Right lung (tissue), 10 donors: ENCODE measurements around the gene FUBP3. TPM values are rescaled to one million over a fixed set of nuclear protein-coding genes. Genes with fewer than 3 reads are reported as not detected.

Experiments used
- DNase-seq, 2 donors: peaks; one replicate each; pipeline ENCODE4 v3.0.0-alpha.2; 2013
- long read RNA-seq, 8 donors: transcript quantifications; one replicate each; lab custom pipeline, GENCODE V29; 2026
- polyA plus RNA-seq, 5 donors: library from polyadenylated mRNA; unstranded; fragments of 120-200 nt; gene quantifications; one replicate each; pipeline versions ENCODE4 v1.2.1 to v1.2.3, GENCODE V29; 2013; ENCODE audit warnings: inconsistent platforms in 1 of 5, low replicate concordance in 1 of 5; ENCODE audit not compliant: insufficient read length in 5 of 5, insufficient read depth in 1 of 5

Gene FUBP3, protein sequence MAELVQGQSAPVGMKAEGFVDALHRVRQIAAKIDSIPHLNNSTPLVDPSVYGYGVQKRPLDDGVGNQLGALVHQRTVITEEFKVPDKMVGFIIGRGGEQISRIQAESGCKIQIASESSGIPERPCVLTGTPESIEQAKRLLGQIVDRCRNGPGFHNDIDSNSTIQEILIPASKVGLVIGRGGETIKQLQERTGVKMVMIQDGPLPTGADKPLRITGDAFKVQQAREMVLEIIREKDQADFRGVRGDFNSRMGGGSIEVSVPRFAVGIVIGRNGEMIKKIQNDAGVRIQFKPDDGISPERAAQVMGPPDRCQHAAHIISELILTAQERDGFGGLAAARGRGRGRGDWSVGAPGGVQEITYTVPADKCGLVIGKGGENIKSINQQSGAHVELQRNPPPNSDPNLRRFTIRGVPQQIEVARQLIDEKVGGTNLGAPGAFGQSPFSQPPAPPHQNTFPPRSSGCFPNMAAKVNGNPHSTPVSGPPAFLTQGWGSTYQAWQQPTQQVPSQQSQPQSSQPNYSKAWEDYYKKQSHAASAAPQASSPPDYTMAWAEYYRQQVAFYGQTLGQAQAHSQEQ
- 10 to 100 TPM; 53.7 to 62.0 (median 60.3) TPM for polyA plus RNA-seq
- long read RNA-seq, donor 1, transcript FUBP3-201 (19 exons, 3,124 nt) = major isoform, 6 of 7 reads
- long read RNA-seq, donor 1, partial matches to known transcripts = 0 of 7 reads
- long read RNA-seq, donor 1, other reads (novel, unspliced or antisense) = 0 of 7 reads
- long read RNA-seq, donor 2, partial matches to known transcripts = 0 of 5 reads
- long read RNA-seq, donor 2, other reads (novel, unspliced or antisense) = 0 of 5 reads
- long read RNA-seq, donor 3, partial matches to known transcripts = 0 of 7 reads
- long read RNA-seq, donor 3, other reads (novel, unspliced or antisense) = 0 of 7 reads
- long read RNA-seq, donor 4, partial matches to known transcripts = 9 of 11 reads
- long read RNA-seq, donor 4, other reads (novel, unspliced or antisense) = 0 of 11 reads
- long read RNA-seq, donor 5, partial matches to known transcripts = 6 of 10 reads
- long read RNA-seq, donor 5, other reads (novel, unspliced or antisense) = 0 of 10 reads
- long read RNA-seq, donor 6, transcript FUBP3-201 (19 exons, 3,124 nt) = major isoform, 7 of 9 reads
- long read RNA-seq, donor 6, partial matches to known transcripts = 0 of 9 reads
- long read RNA-seq, donor 6, other reads (novel, unspliced or antisense) = 0 of 9 reads
- long read RNA-seq, donor 7, transcript FUBP3-201 (19 exons, 3,124 nt) = major isoform, 9 of 10 reads
- long read RNA-seq, donor 7, partial matches to known transcripts = 0 of 10 reads
- long read RNA-seq, donor 7, other reads (novel, unspliced or antisense) = 0 of 10 reads
- long read RNA-seq, donor 8, partial matches to known transcripts = 0 of 1 reads
- long read RNA-seq, donor 8, other reads (novel, unspliced or antisense) = 0 of 1 reads

DNA sequence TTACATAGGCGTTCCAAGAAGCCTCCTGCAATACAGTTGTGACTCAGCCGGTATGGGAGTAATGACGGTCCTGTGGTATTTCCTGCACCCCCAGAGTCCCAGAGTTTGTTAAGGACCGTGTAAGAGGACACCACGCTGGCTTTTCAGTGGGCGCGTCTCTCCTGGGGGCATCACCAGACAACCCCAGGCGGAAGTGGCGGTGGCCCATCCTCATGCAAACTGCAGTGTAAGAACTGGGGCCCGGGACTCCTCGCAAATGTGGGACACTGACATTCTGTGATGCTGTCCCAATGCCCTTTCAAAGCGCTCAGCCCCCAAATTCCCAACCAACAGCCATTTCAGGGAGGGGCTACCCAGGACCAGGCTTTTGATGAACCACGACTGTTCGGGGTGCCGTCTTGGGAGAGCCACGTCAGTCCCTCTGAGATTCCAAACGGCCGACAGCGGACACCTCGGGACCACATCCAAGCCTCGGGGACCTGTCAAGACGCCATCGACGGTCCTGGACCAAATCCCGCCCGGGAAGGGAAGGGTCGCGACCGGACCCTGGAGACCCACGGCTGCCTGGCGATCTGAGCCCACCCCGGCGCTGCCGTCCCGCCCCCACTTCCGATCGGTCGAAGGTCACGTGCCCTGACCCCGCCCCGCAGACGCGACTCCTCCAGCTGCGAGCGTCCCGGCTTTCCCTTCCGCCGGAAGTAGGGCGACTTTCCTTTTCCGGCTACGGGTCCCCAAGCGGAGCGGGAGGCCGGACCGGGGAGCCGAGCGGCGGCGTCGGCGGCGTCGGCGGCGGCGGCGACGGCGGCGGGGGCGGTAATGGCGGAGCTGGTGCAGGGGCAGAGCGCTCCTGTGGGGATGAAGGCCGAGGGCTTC is at the start of gene FUBP3:
Gene FUBP3 (plus strand): TSS at position 713 of the 873 bp plus-strand sequence. CDS start 104 bp downstream, at position 817.
- DNase-seq = peak; percentile 91 to 92

DNA sequence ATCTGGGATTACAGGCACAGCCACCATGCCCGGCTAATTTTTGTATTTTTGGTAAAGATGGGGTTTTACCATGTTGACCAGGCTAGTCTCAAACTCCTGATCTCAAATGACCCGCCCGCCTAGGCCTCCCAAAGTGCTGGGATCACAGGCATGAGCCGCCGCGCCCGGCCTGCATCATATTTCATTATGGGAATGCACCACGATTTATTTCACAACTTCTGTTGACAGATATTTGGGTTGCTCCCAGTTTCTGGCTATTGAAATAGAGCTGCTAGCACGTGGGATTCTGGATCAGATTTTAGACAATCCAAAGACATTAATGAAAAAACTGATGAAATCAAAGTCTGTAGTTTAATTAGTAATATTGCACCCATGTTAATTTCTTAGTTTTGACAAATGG is 48.4 kb upstream of the FUBP3 start:
- peak; percentile 6 to 12 for DNase-seq

DNA sequence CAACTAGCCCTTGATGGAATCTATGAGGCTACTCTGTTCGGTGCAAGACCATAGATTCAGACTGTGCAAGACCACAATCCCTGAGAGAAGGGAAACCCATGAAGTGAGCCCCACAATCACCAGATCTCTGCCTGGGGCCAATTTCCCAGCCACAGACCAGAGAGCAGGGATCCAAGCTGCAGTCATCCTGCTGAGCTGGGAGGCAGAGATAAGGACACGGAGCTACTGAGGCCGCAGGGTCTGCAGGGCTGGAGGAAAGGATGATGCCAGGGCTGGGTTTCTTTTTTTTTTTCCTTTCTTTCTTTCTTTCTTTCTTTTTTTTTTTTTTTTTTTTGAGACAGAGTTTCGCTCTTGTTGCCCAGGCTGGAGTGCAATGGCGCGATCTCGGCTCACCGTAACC is 47.7 kb upstream of the FUBP3 start:
- DNase-seq = no peak

DNA sequence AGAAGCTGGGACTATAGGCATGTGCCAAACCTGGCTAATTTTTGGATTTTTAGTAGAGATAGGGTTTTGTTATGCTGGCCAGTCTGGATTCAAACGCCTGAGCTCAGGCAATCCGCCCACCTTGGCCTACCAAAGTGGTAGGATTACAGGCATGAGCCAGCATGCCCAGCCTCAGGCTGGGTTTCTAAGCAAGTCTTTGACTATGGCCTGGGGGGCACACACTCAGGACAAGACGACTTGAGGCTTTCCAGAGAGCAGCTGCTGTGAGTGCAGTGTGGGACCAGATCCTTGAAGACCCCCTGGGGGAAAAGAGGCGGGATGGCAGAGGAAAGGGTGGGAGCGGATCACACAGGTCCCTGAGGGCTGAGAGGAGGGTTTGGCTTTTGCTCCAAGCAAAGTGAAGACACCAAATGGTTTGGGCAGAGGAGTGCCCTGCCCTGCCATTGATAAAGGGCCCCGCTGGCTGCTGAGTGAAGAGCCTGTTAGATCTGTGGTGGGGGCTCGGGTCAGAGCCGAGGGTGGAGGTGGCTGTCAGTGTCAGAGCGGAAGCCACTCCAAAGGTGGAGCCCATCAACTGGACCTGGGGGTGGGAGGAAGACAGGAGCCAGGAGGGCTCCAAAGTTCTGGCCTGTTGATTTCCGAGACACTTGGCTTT is 46.8 kb upstream of the FUBP3 start:
- no peak for DNase-seq

DNA sequence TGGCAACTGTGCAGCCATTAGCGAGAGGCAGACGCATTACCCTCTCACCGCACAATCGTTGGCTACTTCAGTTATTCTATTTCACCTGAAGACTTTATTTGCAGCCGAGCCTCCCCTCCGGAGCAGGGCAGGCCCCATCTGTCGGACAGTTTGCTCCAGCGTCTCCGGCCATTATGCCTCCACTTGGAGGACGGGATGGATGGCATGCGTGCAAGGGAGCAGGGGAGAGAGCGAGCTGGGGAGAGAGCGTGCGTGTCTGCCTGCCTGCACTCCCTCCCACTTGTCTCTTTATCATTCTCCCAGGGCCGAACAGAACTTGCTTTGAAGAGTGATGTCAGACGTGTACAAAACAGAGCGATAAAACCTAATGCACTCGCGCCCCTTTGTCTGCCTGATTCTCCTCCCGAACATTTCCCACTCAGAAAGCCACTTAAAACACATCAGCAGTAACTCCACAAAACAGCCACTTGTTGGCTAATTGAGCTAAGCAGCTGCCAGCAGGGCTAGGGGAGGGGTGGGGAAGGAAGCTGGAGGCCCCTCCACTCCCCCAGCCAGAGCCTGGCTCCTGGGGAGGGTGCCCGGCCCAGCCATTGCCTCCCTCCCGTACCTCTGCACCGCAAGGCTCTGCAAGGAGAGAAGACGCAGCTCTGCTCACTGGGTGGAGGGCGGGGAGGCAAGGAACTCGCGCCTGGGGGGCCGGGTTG is 43.4 kb upstream of the FUBP3 start:
- DNase-seq = peak; percentile 10 to 13

DNA sequence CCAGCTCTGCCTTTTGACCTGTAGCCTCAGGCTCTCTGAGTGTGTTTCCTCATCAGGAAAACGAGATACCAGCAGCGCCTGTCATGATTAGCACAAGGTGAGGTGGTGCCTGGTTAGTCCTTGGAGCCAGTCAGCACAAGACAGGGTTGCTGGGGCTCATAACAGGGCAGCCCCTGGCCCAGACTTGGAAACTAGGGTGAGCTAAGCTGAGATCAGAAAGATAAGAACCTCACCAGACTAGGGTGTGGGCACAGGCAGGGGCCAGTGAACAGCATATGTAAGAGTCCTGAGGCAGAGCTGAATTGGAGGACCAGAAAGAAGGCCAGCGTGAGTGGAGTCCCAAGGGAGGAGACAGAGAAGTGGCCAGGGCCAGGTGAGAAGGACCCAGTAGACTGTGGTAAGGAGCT is 42.7 kb upstream of the FUBP3 start:
- no peak for DNase-seq

DNA sequence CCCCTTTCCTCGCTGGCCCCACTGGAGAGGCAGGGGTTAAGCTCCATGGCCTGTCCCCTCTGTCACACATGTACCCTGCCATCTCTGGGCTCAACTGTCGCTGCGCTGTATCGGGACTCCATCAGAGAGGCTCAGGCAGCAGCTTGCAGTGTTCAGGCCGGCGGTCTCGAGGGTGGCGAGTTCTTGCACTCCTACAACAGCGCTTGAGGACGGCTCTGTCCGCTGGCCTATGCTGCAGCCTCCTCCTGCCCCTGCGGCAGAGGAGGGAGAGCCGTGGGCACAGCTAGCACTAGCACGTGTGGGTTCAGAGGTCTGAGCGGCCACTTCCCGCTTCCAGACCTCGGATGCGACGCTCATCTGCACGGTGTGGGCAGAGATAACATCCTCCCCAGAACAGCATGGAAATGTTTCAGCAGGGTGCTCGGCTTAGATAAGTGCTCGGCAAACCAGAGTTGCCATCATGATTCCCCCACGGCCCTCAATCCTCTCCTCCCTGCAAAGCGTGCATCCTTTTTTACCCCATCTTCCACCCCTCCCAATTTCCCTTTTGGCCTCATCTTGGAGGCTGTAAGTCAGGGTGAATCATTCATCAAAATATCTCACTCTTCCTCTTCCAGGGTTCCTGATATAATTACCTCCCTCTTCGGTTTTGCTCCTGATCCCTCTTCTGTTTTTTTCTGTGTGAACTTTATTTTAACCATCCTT is 41.9 kb upstream of the FUBP3 start:
- DNase-seq = no peak

DNA sequence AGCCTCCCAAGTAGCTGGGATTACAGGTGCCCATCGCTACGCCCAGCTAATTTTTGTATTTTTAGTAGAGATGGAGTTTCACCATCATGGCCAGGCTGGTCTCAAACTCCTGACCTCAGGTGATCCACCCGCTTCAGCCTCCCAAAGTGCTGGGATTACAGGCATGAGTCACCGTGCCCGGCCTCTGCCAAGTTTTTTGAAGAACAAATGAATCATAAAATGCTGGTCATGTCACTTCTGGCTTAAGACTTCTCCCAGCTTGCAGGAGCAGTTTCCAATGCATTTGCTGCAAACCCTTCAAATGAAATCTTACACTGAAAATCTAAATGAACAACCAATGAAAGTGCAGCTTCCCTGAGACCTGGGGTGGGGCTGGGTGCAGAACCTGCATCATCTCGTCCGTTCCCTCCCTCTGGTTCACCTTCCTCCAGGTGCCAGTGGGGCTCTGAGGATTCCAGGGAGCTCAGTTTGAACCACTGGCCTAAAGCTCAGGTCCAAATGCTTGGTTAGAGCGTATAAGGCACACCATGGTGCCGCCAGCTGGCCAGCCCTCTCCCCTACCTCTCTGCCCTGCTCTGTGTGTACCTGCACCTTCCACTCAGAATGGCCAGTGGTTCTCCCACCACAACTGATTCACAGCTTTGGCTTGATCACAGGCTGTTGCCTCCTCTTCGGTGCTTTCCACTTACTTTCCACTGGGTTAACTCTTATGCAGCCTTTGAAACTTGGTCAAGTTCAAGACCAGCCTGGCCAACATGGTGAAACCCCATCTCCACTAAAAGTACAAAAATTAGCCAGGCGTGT is 39.8 kb upstream of the FUBP3 start:
- no peak for DNase-seq

DNA sequence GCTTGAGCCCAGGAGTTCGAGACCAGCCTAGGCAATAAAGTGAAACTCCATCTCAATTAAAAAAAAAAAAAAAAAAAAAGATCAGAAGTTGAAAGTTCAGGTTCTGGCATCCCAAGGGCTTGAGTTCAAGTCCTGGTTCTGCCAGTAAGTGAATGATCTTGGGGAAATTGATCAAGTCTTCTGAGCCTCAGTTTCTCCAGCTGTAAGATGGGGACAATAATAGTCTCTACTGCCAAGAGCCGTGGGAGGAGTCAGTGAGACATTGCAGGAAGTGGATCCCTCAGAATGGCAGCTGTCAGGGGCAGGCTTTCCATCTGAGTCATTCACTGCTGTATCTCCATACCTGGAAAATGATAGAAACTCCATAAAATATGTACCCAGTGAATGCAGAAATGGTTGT is 37.8 kb upstream of the FUBP3 start:
- DNase-seq = no peak

DNA sequence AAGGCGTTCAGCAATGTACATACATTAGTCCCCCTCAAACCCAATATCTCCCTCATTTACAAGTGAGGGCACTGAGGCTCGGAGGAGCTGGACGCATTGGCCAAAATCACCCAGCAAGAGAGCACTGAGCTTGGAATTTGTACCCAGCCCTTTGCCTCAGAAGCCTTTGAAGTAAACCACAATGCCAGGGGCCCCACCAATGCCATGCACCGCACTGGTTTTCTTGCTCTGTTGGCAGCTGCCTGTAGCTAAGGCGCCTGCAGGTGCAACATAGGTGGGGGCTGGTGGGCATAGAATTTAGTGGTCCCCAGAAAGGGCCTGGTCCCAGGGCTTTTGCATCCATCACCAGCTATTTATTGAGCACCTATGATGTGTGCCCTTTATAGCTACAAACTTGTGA is 37.3 kb upstream of the FUBP3 start:
- DNase-seq = no peak

DNA sequence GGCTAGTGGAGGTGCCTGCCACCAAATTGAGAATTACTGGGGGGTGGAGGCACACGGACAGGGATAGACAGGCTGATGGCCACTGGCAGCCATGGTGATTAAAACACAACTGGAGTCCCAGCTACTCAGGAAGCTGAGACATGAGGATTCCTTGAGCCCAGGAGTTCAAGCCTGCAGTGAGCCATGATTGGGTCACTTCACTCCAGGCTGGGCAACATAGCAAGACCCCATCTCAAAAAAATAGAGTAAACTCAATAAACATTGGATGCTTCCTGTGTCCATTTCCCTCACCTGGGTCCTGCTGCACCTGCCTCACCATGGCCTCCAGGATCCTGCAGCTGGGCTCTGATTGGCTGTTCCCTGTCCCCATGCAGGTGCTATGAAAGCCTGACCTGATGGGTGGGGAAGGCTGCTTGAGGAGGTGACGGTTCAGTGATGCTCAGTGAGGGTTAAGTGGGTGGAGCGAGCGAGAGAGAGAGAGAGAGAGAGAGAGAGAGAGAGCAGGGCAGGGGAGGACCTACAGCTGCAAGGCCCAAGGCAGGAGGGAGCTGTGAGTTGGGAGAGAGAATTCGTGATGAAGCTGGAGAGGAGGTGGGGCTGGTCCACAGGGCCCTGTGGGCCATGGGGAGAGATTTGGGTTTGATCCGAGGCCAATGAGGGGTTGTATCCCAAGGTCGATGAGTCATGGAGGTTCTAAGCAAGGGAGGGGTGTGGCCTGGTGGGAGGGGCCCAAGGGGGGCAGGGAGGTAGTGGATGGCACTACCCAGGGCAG is 36.7 kb upstream of the FUBP3 start:
- DNase-seq = no peak

DNA sequence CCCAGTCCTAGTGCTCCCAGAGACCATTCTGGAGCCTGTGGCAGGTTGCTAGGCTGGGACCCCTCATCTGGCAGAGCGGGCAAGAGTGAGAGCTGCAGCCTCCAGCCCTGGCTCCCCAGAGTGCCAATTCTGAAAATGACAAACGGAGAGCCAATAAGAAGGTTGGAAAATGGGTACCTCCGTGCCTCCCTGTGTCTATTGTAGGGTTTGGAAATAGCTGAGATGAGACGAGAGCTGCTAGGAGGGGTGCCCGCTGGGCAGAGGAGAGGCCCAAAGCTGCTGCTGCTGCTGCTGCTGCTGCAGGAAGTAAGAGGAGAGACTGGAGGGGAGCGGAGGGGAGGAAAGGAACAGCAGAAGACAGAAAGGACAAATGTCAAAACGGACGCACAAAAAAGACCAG is 36.0 kb upstream of the FUBP3 start:
- no peak for DNase-seq

DNA sequence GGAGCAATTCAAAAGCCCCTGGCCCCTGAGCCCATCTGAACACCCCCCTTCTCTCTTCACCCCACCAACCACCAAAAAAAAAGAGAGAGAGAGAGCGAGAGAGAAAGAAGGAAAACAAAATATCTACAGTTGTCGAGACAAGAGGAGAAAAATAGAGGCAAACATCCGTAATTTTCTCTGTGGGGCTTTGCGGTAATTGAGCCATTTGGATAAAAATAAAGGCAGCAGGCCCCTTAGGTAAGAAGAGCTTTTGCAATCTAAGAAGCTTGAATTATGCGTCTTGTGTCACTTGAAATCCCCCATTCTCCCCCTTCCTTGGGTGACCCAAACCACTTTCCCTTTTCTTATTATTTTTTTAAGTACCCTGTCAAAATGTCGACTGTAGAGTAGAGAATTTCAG is 35.5 kb upstream of the FUBP3 start:
- DNase-seq = no peak

DNA sequence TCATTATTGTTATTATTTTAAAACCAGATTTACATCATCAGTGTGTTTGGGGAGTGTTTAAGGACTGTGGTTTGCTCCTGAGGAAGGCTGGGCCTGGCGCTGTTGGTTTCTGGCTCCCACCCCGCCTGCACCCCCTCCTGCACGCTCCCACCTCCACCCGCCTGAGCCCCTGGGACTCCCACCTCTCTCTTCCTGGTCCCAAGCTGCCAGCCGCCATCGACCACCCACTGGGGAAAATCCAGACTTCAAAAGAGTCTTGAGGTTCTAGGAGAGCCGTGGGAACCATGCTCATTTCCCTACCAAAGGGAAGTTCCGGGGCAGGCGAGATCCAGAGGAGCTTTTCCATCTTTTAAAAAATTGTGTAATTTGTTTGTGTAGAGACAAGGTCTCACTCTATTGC is 35.0 kb upstream of the FUBP3 start:
- no peak for DNase-seq

DNA sequence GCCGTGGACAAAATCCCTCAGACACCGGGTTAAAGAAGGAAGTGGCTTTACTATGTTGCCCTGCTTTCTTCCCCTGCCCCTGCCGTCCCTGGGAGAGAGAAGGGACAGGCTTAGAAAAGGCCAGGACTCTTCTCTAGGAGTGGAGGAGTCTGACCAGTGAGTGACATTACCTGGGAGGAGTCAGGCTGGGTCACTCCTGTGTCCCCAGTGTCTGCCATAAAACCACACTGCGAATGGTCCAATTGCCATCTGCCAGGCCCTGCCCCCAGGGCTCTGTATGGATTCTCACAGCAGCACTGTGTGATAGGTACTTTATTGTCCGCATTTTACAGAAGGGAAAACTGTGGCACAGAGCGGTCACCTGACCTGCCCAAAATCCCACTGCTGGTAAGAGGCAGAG is 31.3 kb upstream of the FUBP3 start:
- no peak for DNase-seq

DNA sequence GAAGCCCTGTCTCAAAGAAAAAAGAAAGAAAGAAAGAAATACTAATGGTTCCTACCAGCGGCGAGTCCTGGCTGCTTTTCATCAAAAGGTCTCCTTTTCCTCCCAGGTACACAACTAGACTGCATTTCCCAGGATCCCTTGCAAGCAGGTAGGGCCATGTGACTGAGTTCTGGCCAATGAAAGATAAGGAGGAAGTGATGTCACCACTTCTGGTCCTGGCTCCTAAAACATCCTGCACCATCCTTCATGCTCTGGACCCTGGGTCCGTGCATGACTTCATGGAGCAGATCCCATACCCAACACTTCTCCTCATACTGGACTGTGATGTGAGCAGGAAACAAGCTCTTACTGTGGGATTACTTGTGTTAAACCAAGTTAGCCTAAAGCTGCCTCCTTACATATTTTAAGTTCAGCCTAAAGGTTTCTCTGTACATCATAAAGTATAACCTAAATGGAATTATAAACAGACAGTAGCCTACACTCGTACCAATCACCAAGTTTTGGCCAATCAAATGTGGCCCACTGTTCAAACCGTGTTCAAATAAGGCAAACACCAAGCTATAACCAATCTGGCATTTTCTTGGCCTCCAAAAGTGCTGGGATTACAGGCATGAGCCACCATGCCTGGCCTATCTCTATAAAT is 30.2 kb upstream of the FUBP3 start:
- DNase-seq = no peak
